ENCODE results near the gene SH2B2.

DNA sequence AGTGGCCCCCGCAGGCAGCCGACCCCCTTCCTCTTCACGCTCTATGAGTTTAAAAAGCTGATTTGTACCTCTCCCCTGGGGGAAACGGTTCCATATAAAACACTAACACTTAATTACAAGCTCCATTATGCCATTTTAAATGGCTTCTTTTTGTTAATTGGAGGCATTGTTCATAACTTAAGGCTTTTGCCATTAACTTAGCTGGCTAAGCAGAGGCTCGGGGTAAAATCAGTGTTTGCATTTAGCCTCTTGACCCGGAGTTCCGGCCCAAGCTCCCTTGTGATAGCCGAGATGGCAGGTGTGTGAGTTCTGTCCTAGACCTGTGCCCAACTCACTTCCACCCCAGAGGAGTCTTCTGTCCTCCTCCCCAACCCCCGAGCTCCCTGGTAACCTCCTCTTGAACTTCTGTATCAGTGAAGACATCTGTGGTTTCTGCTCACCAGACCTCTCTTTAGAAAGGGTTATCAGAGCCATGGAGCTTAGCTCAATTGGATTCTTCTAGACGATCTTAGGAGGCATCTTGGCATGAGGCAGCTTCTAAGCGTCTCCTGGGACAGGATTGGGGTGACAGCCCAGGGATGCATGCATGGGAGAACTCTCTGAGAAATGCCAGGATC lies 34.2 kb upstream of the SH2B2 start:
- TF ChIP-seq EZH2 (IDR thresholded peaks at IDR 0.05; ENCODE audit: borderline replicate concordance, low read depth, low read length, severe bottlenecking) (no peak), FOS (IDR thresholded peaks at IDR 0.05; ENCODE audit: borderline replicate concordance, insufficient read depth, low read length) (no peak), POLR2A (IDR thresholded peaks at IDR 0.05; ENCODE audit: low read depth, low read length) (no peak), POLR2AphosphoS5 (IDR thresholded peaks at IDR 0.05; ENCODE audit: insufficient read depth, low read depth, low read length) (no peak)
- TF ChIP-seq, protein P1, sequence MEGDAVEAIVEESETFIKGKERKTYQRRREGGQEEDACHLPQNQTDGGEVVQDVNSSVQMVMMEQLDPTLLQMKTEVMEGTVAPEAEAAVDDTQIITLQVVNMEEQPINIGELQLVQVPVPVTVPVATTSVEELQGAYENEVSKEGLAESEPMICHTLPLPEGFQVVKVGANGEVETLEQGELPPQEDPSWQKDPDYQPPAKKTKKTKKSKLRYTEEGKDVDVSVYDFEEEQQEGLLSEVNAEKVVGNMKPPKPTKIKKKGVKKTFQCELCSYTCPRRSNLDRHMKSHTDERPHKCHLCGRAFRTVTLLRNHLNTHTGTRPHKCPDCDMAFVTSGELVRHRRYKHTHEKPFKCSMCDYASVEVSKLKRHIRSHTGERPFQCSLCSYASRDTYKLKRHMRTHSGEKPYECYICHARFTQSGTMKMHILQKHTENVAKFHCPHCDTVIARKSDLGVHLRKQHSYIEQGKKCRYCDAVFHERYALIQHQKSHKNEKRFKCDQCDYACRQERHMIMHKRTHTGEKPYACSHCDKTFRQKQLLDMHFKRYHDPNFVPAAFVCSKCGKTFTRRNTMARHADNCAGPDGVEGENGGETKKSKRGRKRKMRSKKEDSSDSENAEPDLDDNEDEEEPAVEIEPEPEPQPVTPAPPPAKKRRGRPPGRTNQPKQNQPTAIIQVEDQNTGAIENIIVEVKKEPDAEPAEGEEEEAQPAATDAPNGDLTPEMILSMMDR (IDR thresholded peaks at IDR 0.05; ENCODE audit: extremely low read depth in 1 of 2, insufficient read depth in 1 of 2, low read depth in 1 of 2, low read length in 2 of 2) = no peak

Measured in endothelial cell of umbilical vein (primary cell).